ENCODE data around the gene NFS1. TPM values are rescaled to one million over a fixed set of nuclear protein-coding genes. Genes with fewer than 3 reads are reported as not detected.
A peak's percentile ranks its signal among the peaks of the same experiment; 100 is the strongest.

The NFS1 gene
- total RNA-seq, 1 donor from 2014 or later, result 22.2 TPM

DNA sequence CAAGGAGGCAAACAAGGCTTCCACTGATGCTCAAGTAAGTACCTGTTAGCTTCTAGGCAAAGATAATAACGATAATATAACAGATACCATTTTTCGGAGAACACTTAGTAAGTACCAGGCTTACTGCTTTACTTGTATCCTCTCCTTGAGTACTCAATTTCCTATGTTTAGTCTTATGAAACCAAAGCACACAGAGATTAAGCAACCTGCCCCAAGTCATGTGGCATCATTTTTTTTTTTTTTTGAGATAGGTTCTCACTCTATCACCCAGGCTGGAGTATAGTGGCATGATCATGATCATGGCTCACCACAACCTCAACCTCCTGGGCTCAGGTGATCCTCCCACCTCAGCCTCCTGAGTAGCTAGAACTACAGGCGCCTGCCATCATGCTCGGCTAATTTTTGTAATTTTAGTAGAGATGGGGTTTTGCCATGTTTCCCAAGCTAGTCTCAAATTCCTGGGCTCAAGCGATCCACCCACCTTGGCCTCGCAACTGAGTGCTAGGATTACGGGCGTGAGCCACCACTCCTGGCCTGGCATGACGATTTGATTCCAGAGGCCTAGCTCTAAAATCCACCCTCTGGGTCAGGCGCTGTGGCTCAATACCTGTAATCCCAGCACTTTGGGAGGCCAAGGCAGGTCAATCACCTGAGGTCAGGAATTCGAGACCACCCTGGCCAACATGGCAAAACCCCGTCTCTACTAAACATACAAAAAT, 69.6 kb downstream of the NFS1 start:
- H3K4me3 ChIP-seq, result no peak overlapping the region
- no peaks in the 10 kb centered on the region for H3K27me3 ChIP-seq (ENCODE audit: low read depth)
- intact Hi-C loops (cut with DNase I), result no loop called here
- peaks cover 75% of the 10 kb centered on the region for H3K36me3 ChIP-seq
- DNase-seq (no peak), ATAC-seq (peak; percentile 45 to 70)
- peak overlapping the region; percentile 46 for H3K27ac ChIP-seq
- TF ChIP-seq, protein P1, sequence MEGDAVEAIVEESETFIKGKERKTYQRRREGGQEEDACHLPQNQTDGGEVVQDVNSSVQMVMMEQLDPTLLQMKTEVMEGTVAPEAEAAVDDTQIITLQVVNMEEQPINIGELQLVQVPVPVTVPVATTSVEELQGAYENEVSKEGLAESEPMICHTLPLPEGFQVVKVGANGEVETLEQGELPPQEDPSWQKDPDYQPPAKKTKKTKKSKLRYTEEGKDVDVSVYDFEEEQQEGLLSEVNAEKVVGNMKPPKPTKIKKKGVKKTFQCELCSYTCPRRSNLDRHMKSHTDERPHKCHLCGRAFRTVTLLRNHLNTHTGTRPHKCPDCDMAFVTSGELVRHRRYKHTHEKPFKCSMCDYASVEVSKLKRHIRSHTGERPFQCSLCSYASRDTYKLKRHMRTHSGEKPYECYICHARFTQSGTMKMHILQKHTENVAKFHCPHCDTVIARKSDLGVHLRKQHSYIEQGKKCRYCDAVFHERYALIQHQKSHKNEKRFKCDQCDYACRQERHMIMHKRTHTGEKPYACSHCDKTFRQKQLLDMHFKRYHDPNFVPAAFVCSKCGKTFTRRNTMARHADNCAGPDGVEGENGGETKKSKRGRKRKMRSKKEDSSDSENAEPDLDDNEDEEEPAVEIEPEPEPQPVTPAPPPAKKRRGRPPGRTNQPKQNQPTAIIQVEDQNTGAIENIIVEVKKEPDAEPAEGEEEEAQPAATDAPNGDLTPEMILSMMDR (IDR thresholded peaks at IDR 0.05), result no peak
- no peaks in the 10 kb centered on the region for H3K9me3 ChIP-seq
- peaks cover 5% of the 10 kb centered on the region for H3K4me1 ChIP-seq

DNA sequence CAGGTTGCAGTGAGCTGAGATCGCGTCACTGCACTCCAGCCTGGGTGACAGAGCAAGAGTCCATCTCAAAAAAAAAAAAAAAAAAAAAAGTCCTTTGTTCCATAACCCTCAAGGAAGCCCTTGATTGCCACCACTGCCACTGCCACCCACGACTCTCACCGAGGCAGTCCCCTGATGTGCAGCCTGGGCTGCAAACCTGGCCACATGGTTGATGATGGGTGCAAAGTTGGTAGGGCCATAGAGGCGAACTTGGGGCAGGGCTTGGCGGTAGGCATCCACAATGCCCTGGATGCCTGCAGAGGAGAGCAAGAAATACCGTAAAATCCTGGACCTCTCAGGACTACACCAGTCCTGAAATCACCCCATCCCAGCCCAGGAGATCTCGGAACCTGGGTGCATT, 72.0 kb downstream of the NFS1 start:
- DNase-seq (no peak), ATAC-seq (no peak)
- Histone ChIP-seq H3K27me3 (ENCODE audit: low read depth) (no peaks in the 10 kb centered on the region), H3K4me1 (peaks cover 5% of the 10 kb centered on the region), H3K9me3 (no peaks in the 10 kb centered on the region), H3K36me3 (peaks cover 86% of the 10 kb centered on the region), H3K27ac (no peak overlapping the region), H3K4me3 (no peak overlapping the region)
- TF ChIP-seq, protein P1 (IDR thresholded peaks at IDR 0.05), result no peak
- intact Hi-C loops (cut with DNase I), result no loop called here

DNA sequence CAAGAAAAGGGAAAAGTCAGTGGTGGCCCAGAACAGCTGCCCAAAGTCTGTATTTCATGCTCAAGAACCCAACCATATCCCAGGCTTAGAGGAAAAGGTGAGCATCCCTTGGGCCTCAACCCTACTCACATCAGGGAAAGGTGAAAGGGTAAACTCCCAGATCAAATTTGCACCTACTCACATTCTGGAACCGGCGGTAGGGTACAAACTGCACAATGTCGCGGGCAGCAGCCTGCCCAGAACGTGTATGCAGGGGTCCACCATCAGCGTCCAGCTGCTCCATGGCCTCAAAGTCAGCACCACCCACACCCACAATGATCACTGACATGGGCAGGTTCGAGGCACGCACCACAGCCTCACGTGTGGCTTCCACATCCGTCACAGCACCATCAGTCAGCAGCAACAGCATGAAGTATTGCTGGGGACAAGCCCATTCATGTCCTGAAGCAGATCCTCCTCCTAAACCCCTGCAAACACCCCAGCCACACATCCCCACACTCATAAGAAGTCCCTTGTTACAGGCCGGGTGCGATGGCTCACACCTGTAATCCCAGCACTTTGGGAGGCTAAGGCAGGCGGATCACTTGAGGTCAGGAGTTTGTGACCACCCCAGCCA, 72.7 kb downstream of the NFS1 start:
- Histone ChIP-seq H3K4me1 (peaks cover 5% of the 10 kb centered on the region), H3K27me3 (ENCODE audit: low read depth) (no peaks in the 10 kb centered on the region), H3K9me3 (no peaks in the 10 kb centered on the region), H3K27ac (no peak overlapping the region), H3K4me3 (no peak overlapping the region), H3K36me3 (peaks cover 80% of the 10 kb centered on the region)
- DNase-seq, result no peak
- no peak for ATAC-seq
- TF ChIP-seq, protein P1 (IDR thresholded peaks at IDR 0.05), result no peak
- intact Hi-C loops (cut with DNase I), result no loop called here

DNA sequence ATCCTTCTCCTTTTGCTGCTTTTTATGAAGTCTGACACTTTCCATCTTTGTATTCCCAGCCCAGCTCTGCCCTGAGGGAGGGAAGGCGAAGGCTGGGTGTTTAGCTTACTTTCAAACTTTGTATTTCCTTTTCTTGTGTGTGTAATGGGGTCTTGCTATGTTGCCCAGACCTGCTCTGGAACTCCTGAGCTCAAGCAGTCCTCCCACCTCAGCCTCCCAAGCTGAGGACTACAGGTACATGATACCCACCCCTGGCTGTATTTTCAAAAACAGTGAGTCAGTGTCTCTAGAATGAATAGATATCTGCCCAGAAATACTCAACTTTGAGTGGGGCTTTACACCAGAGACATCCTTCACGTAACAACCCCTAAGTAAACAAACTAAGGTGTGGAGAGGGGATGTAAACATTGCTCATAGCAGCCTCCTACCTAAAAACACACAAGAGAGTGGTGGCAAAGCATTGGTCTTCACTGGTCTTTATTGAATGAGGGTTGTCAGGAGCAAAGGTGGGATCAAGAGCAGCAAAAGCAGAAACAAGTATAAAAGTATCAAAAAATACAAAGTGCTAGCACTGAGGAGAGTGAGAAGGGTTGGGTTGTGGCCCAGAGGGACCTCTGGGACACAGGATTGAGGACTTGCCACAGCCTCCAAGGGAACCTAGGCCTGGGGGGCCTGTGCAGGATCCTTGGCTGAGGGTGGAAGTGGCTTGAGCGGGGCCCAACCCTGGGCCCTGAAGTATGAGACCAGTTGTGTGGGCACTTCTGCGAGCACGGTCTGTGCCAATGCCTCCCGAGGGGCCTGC, 73.4 kb downstream of the NFS1 start:
- no peak for DNase-seq
- H3K27ac ChIP-seq, result no peak overlapping the region
- intact Hi-C loops (cut with DNase I), result no loop called here
- no peak overlapping the region for H3K4me3 ChIP-seq
- no peaks in the 10 kb centered on the region for H3K9me3 ChIP-seq
- TF ChIP-seq, protein P1 (IDR thresholded peaks at IDR 0.05), result no peak
- ATAC-seq, result peak in 1 of 2 donors; percentile 48
- peaks cover 73% of the 10 kb centered on the region for H3K36me3 ChIP-seq
- H3K4me1 ChIP-seq, result peaks cover 5% of the 10 kb centered on the region
- no peaks in the 10 kb centered on the region for H3K27me3 ChIP-seq (ENCODE audit: low read depth)

DNA sequence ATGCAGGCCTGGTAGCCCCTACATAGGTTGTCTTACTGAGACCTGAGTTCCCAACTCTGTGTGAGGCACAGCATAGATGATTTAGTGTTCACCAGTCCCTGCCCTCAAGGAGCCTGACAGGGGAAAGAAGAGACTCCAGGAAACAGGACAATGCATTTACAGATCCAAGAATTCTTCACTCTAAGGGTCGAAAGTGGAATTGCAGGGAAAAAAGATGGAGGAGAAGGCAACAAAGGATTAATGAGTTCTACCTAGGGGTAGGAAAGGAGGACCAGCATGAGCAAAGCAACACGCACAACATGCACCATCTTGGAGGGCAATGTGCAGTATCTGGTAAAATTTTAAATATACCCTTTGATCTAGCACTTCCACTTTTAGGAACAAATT, 77.6 kb downstream of the NFS1 start:
- no peak for ATAC-seq
- intact Hi-C loops (cut with DNase I), result no loop called here
- H3K9me3 ChIP-seq, result no peaks in the 10 kb centered on the region
- H3K4me1 ChIP-seq, result peaks cover 33% of the 10 kb centered on the region
- H3K4me3 ChIP-seq, result no peak overlapping the region
- no peak overlapping the region for H3K27ac ChIP-seq
- H3K36me3 ChIP-seq, result peaks cover 31% of the 10 kb centered on the region
- TF ChIP-seq, protein P1 (IDR thresholded peaks at IDR 0.05), result no peak
- no peaks in the 10 kb centered on the region for H3K27me3 ChIP-seq (ENCODE audit: low read depth)
- no peak for DNase-seq

All from lower lobe of right lung (tissue), 2 donors.